GM19455 (cell line): ENCODE measurements around the gene PRSS22.
A peak's percentile ranks its signal among the peaks of the same experiment; 100 is the strongest.
"Not testable (repeated sequence)": the region's sequence is repeated elsewhere in the genome, so short reads cannot be mapped to it uniquely, and the experiment has no call there.

Experiments used
- ATAC-seq: cut with Tn5 transposase; IDR thresholded peaks from one replicate; pipeline ENCODE4 v1.9.1; 2021; ENCODE audit not compliant: unreplicated experiment

Gene PRSS22

GRCh38 chr16:2857451-2858244, at the start of gene PRSS22:
TSS of gene PRSS22 (minus strand) at chr16:2858170. CDS start at chr16:2858104, 66 bp downstream.
- no peak for ATAC-seq

- ATAC-seq, result not testable (repeated sequence)
Observed at GRCh38 chr16:2907084-2907753, 49.2 kb upstream of the PRSS22 start.

- no peak for ATAC-seq
Observed at GRCh38 chr16:2905988-2906387, 48.0 kb upstream of the PRSS22 start.

- peak; percentile 67 for ATAC-seq
Observed at GRCh38 chr16:2905241-2905987, 47.4 kb upstream of the PRSS22 start.

GRCh38 chr16:2904922-2905240, 46.9 kb upstream of the PRSS22 start:
- ATAC-seq, result peak; percentile 16

- peak; percentile 52 for ATAC-seq
Observed at GRCh38 chr16:2904100-2904921, 46.3 kb upstream of the PRSS22 start.

- no peak for ATAC-seq
Observed at GRCh38 chr16:2902337-2903130, 44.6 kb upstream of the PRSS22 start.

- ATAC-seq, result no peak
Observed at GRCh38 chr16:2900526-2901075, 42.6 kb upstream of the PRSS22 start.

GRCh38 chr16:2899564-2900072, 41.6 kb upstream of the PRSS22 start:
- no peak for ATAC-seq

- ATAC-seq, result no peak
Observed at GRCh38 chr16:2898831-2899563, 41.0 kb upstream of the PRSS22 start.

GRCh38 chr16:2897110-2897509, 39.1 kb upstream of the PRSS22 start:
- ATAC-seq, result no peak

- no peak for ATAC-seq
Observed at GRCh38 chr16:2896480-2897010, 38.6 kb upstream of the PRSS22 start.

GRCh38 chr16:2895813-2896212, 37.8 kb upstream of the PRSS22 start:
- ATAC-seq, result no peak

GRCh38 chr16:2894231-2894630, 36.3 kb upstream of the PRSS22 start:
- ATAC-seq, result no peak

- ATAC-seq, result no peak
Observed at GRCh38 chr16:2884041-2884451, 26.1 kb upstream of the PRSS22 start.

- peak; percentile 4 for ATAC-seq
Observed at GRCh38 chr16:2883458-2883908, 25.5 kb upstream of the PRSS22 start.

- ATAC-seq, result peak; percentile 86
Observed at GRCh38 chr16:2882650-2883457, 24.9 kb upstream of the PRSS22 start, which contains the start of gene FLYWCH2. TSS of gene FLYWCH2 (plus strand) at chr16:2883215. CDS start at chr16:2896450, 13,235 bp downstream.
